Stimulated activated CD8-positive, alpha-beta memory T cell treated with anti-CD3 and anti-CD28 coated beads, Interleukin-12 subunit alpha, Interleukin-12 subunit beta, amount 100 ng/mL, for 24 hours (primary cell): ENCODE results near the gene CHPF.

Source experiments
- DNase-seq: peaks from one replicate; pipeline ENCODE4 v3.0.0-alpha.2; 2020; ENCODE audit errors: extremely low read depth

CHPF gene

GRCh38 chr2:219513787-219514186 is 29.8 kb downstream of the CHPF start:
- DNase-seq = no peak

GRCh38 chr2:219512524-219513216 is 30.9 kb downstream of the CHPF start:
- no peak for DNase-seq

- DNase-seq = no peak
Measured at GRCh38 chr2:219511547-219512325, 31.9 kb downstream of the CHPF start.

- DNase-seq = no peak
Measured at GRCh38 chr2:219510512-219511135, 33.0 kb downstream of the CHPF start.

GRCh38 chr2:219509780-219510511 is 33.7 kb downstream of the CHPF start:
- no peak for DNase-seq

GRCh38 chr2:219508971-219509779 is 34.4 kb downstream of the CHPF start:
- no peak for DNase-seq

- DNase-seq = no peak
Measured at GRCh38 chr2:219508444-219508734, 35.2 kb downstream of the CHPF start.

GRCh38 chr2:219507581-219508443 is 35.8 kb downstream of the CHPF start:
- DNase-seq = no peak

GRCh38 chr2:219506802-219507526 is 36.6 kb downstream of the CHPF start:
- no peak for DNase-seq

- DNase-seq = no peak
Measured at GRCh38 chr2:219506153-219506801, 37.3 kb downstream of the CHPF start.

GRCh38 chr2:219505585-219505984 is 38.0 kb downstream of the CHPF start:
- no peak for DNase-seq

- DNase-seq = no peak
Measured at GRCh38 chr2:219502618-219503017, 41.0 kb downstream of the CHPF start.

- DNase-seq = no peak
Measured at GRCh38 chr2:219501849-219502248, 41.8 kb downstream of the CHPF start.

- DNase-seq = no peak
Measured at GRCh38 chr2:219500135-219500534, 43.5 kb downstream of the CHPF start.

GRCh38 chr2:219499555-219499954 is 44.1 kb downstream of the CHPF start:
- DNase-seq = no peak

GRCh38 chr2:219499058-219499307 is 44.6 kb downstream of the CHPF start:
- DNase-seq = no peak

- DNase-seq = peak; percentile 74
Measured at GRCh38 chr2:219498280-219499057, 45.1 kb downstream of the CHPF start, which contains the start of gene GMPPA. Gene GMPPA, plus strand, starts transcription at chr2:219498891. Its CDS starts 1,085 bp downstream, at chr2:219499976.

GRCh38 chr2:219497495-219498279 is 45.9 kb downstream of the CHPF start:
- DNase-seq = no peak
